H9 (cell line): ENCODE results near the gene MYRIP. TPM values are rescaled to one million over a fixed set of nuclear protein-coding genes. Genes with fewer than 3 reads are reported as not detected.

ENCODE experiments used
- DNase-seq: peaks from one replicate; pipeline ENCODE4 v3.0.0-alpha.2; 2017
- H2AFZ ChIP-seq: one replicate; pipeline ENCODE4 v1.6.1; 2013; ENCODE audit warnings: mild to moderate bottlenecking, low read length, control low read depth, moderate library complexity
- H2AK5ac ChIP-seq: 2 replicates; pipeline ENCODE4 v1.6.1; 2013; ENCODE audit warnings: low read length, control low read depth, mixed read lengths; ENCODE audit not compliant: insufficient read length
- H2BK120ac ChIP-seq: one replicate; pipeline ENCODE4 v1.6.1; 2013; ENCODE audit warnings: low read depth, mild to moderate bottlenecking, low read length, control low read depth, inconsistent platforms; ENCODE audit not compliant: poor library complexity, severe bottlenecking
- H2BK12ac ChIP-seq: 2 replicates; pipeline ENCODE4 v1.6.1; 2013; ENCODE audit warnings: low read length, control low read depth, mixed read lengths, low read depth; ENCODE audit not compliant: insufficient read length
- H2BK15ac ChIP-seq: 2 replicates; pipeline ENCODE4 v1.6.1; 2013; ENCODE audit warnings: low read depth, low read length, control low read depth
- H2BK20ac ChIP-seq: one replicate; pipeline ENCODE4 v1.6.1; 2013; ENCODE audit warnings: low read depth, mild to moderate bottlenecking, low read length, control low read depth, inconsistent platforms; ENCODE audit not compliant: poor library complexity, severe bottlenecking
- H2BK5ac ChIP-seq: 2 replicates; pipeline ENCODE4 v1.6.1; 2013; ENCODE audit warnings: low read length, control low read depth, mixed read lengths; ENCODE audit not compliant: insufficient read length
- H3K14ac ChIP-seq: 2 replicates; pipeline ENCODE4 v1.6.1; 2013; ENCODE audit warnings: low read length, control low read depth; ENCODE audit not compliant: insufficient read depth
- H3K18ac ChIP-seq: 2 replicates; pipeline ENCODE4 v1.6.1; 2013; ENCODE audit warnings: low read depth, mild to moderate bottlenecking, mixed read lengths, low read length, control low read depth; ENCODE audit not compliant: insufficient read length
- H3K23ac ChIP-seq: 2 replicates; pipeline ENCODE4 v1.6.1; 2013; ENCODE audit warnings: low read length, control low read depth, mixed read lengths, low read depth; ENCODE audit not compliant: insufficient read length
- H3K23me2 ChIP-seq: 2 replicates; pipeline ENCODE4 v1.6.1; 2013; ENCODE audit warnings: low read depth, mild to moderate bottlenecking, mixed read lengths, low read length, control low read depth; ENCODE audit not compliant: insufficient read length, poor library complexity, severe bottlenecking
- H3K27ac ChIP-seq: 2 replicates; pipeline ENCODE4 v1.5.1; 2013; ENCODE audit warnings: low read length, control low read depth, mixed read lengths, low read depth; ENCODE audit not compliant: insufficient read length
- H3K27me3 ChIP-seq: 2 replicates; pipeline ENCODE4 v1.6.1; 2013; ENCODE audit warnings: low read length, control low read depth, inconsistent platforms; ENCODE audit not compliant: insufficient read depth
- H3K4ac ChIP-seq: 2 replicates; pipeline ENCODE4 v1.6.1; 2013; ENCODE audit warnings: low read depth, mild to moderate bottlenecking, control low read depth, inconsistent platforms, low read length, moderate library complexity
- H3K4me1 ChIP-seq: 2 replicates; pipeline ENCODE4 v1.6.1; 2013; ENCODE audit warnings: low read length, control low read depth, inconsistent platforms; ENCODE audit not compliant: insufficient read depth
- H3K4me2 ChIP-seq: 2 replicates; pipeline ENCODE4 v1.6.1; 2013; ENCODE audit warnings: low read length, control low read depth, mixed read lengths; ENCODE audit not compliant: insufficient read length, insufficient read depth
- H3K56ac ChIP-seq: 2 replicates; pipeline ENCODE4 v1.6.1; 2013; ENCODE audit warnings: low read depth, mild to moderate bottlenecking, mixed read lengths, low read length, control low read depth; ENCODE audit not compliant: insufficient read length
- H3K79me1 ChIP-seq: 2 replicates; pipeline ENCODE4 v1.6.1; 2013; ENCODE audit warnings: low read depth, mild to moderate bottlenecking, moderate library complexity, low read length, control low read depth, inconsistent platforms; ENCODE audit not compliant: insufficient read depth, poor library complexity, severe bottlenecking
- H3K79me2 ChIP-seq: 2 replicates; pipeline ENCODE4 v1.6.1; 2013; ENCODE audit warnings: low read length, control low read depth, inconsistent platforms; ENCODE audit not compliant: insufficient read depth
- H3K9ac ChIP-seq: 2 replicates; pipeline ENCODE4 v1.6.1; 2013; ENCODE audit warnings: low read length, control low read depth, mixed read lengths; ENCODE audit not compliant: insufficient read length; ENCODE audit errors: extremely low read depth
- H3K9me3 ChIP-seq: one replicate; pipeline ENCODE4 v1.6.1; 2013; ENCODE audit warnings: low read depth, low read length, inconsistent platforms; ENCODE audit not compliant: control insufficient read depth
- H3T11ph ChIP-seq: one replicate; pipeline ENCODE4 v1.6.1; 2013; ENCODE audit warnings: mild to moderate bottlenecking, low read length, control low read depth, inconsistent platforms
- H4K20me1 ChIP-seq: one replicate; pipeline ENCODE4 v1.6.1; 2013; ENCODE audit not compliant: control insufficient read depth, insufficient read length, insufficient read depth
- H4K5ac ChIP-seq: 2 replicates; pipeline ENCODE4 v1.6.1; 2013; ENCODE audit warnings: low read depth, mild to moderate bottlenecking, mixed read lengths, low read length, control low read depth; ENCODE audit not compliant: insufficient read length
- H4K8ac ChIP-seq: replicated peaks from 2 replicates; pipeline ENCODE4 v1.6.1; 2013; ENCODE audit warnings: low read length, control low read depth, mixed read lengths, low read depth; ENCODE audit not compliant: insufficient read length
- H4K91ac ChIP-seq: 2 replicates; pipeline ENCODE4 v1.6.1; 2013; ENCODE audit warnings: low read depth, mild to moderate bottlenecking, moderate library complexity, mixed read lengths, low read length, control low read depth; ENCODE audit not compliant: insufficient read length
- H3K27ac Mint-ChIP-seq, 3 experiments: 2 replicates in 2 of 3; 3 replicates in 1 of 3; pipeline ENCODE4 v1.8.0; 2020 to 2021; ENCODE audit warnings: mixed read lengths in 3 of 3, mild to moderate bottlenecking in 1 of 3, moderate library complexity in 1 of 3
- H3K27me3 Mint-ChIP-seq: 2 replicates; pipeline ENCODE4 v1.8.0; 2021; ENCODE audit warnings: low read depth, mild to moderate bottlenecking, moderate library complexity, mixed read lengths
- H3K36me3 Mint-ChIP-seq, 3 experiments: 2 replicates in 2 of 3; 3 replicates in 1 of 3; pipeline ENCODE4 v1.8.0; 2020 to 2021; ENCODE audit warnings: low read depth in 3 of 3, mixed read lengths in 3 of 3; ENCODE audit not compliant: insufficient read depth in 1 of 3
- H3K4me1 Mint-ChIP-seq, 2 experiments: 2 replicates each; pipeline ENCODE4 v1.8.0; 2020; ENCODE audit warnings: mixed read lengths in 2 of 2
- H3K4me3 Mint-ChIP-seq, 2 experiments: 2 replicates in 1 of 2; 3 replicates in 1 of 2; pipeline ENCODE4 v1.8.0; 2020 to 2021; ENCODE audit warnings: mild to moderate bottlenecking in 2 of 2, mixed read lengths in 2 of 2, moderate library complexity in 1 of 2
- H3K9me3 Mint-ChIP-seq, 2 experiments: 2 replicates in 1 of 2; 3 replicates in 1 of 2; pipeline ENCODE4 v1.8.0; 2020; ENCODE audit warnings: mild to moderate bottlenecking in 2 of 2, mixed read lengths in 2 of 2, moderate library complexity in 1 of 2
- WGBS: extraction: QIAGEN DNeasy Blood & Tissue Kit; methylation state at CpG from one replicate; pipeline ENCODE4 v1.1.7; 2013; ENCODE audit warnings: missing lambda C conversion rate, low lambda C conversion rate, mixed read lengths; ENCODE audit not compliant: insufficient read length; ENCODE audit errors: extremely low coverage; 5-methylcytosine and 5-hydroxymethylcytosine counted together
- total RNA-seq: library from RNA; stranded (reverse); gene quantifications from 2 replicates; pipeline ENCODE4 v1.2.1, GENCODE V29; 2021
- TF ChIP-seq, protein P1 (sequence below): fragments of 200-600 bp; sonication (generic); conservative IDR thresholded peaks from 3 replicates; pipeline ENCODE4 v1.8.0; 2021; ENCODE audit warnings: antibody characterized with exemption, mild to moderate bottlenecking

The MYRIP gene
- total RNA-seq, 1 experiment from 2014 or later: 1.8 TPM

GRCh38 chr3:40216471-40216870, 407.1 kb downstream of the MYRIP start:
- H3K79me1 ChIP-seq: no peaks in the 10 kb centered on the region
- no peak overlapping the region for H3T11ph ChIP-seq
- no peak overlapping the region for H3K23ac ChIP-seq
- no peak overlapping the region for H3K27ac ChIP-seq
- TF ChIP-seq, protein P1, sequence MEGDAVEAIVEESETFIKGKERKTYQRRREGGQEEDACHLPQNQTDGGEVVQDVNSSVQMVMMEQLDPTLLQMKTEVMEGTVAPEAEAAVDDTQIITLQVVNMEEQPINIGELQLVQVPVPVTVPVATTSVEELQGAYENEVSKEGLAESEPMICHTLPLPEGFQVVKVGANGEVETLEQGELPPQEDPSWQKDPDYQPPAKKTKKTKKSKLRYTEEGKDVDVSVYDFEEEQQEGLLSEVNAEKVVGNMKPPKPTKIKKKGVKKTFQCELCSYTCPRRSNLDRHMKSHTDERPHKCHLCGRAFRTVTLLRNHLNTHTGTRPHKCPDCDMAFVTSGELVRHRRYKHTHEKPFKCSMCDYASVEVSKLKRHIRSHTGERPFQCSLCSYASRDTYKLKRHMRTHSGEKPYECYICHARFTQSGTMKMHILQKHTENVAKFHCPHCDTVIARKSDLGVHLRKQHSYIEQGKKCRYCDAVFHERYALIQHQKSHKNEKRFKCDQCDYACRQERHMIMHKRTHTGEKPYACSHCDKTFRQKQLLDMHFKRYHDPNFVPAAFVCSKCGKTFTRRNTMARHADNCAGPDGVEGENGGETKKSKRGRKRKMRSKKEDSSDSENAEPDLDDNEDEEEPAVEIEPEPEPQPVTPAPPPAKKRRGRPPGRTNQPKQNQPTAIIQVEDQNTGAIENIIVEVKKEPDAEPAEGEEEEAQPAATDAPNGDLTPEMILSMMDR: no peak
- no peaks in the 10 kb centered on the region for H3K27me3 Mint-ChIP-seq
- H3K36me3 Mint-ChIP-seq: no peaks in the 10 kb centered on the region
- no peaks in the 10 kb centered on the region for H4K20me1 ChIP-seq
- no peak overlapping the region for H3K18ac ChIP-seq
- H3K56ac ChIP-seq: no peak overlapping the region
- H3K4me3 Mint-ChIP-seq: no peak overlapping the region
- no peak overlapping the region for H2AFZ ChIP-seq
- no peak overlapping the region for H2BK120ac ChIP-seq
- H3K27me3 ChIP-seq: no peaks in the 10 kb centered on the region
- H4K91ac ChIP-seq: no peak overlapping the region
- H4K5ac ChIP-seq: no peak overlapping the region
- no peak overlapping the region for H2BK12ac ChIP-seq
- no peak overlapping the region for H2AK5ac ChIP-seq
- no peaks in the 10 kb centered on the region for H3K23me2 ChIP-seq
- no peak overlapping the region for H3K4ac ChIP-seq
- H3K9ac ChIP-seq: no peak overlapping the region
- DNase-seq: no peak
- no peak overlapping the region for H2BK20ac ChIP-seq
- H4K8ac ChIP-seq: no peak overlapping the region
- no peak overlapping the region for H3K4me2 ChIP-seq
- H3K9me3 Mint-ChIP-seq: no peaks in the 10 kb centered on the region; a peak in 1 of 5 replicates
- no peaks in the 10 kb centered on the region for H3K9me3 ChIP-seq
- WGBS: no CpG with 5 or more reads among the region's 2 CpGs
- H3K4me1 ChIP-seq: no peaks in the 10 kb centered on the region
- no peak overlapping the region for H2BK5ac ChIP-seq
- H3K4me1 Mint-ChIP-seq: no peaks in the 10 kb centered on the region
- no peak overlapping the region for H2BK15ac ChIP-seq
- H3K27ac Mint-ChIP-seq: no peak overlapping the region
- H3K14ac ChIP-seq: no peak overlapping the region
- no peaks in the 10 kb centered on the region for H3K79me2 ChIP-seq
